AG04450 (cell line): ENCODE data around the gene DIMT1. TPM values are rescaled to one million over a fixed set of nuclear protein-coding genes. Genes with fewer than 3 reads are reported as not detected.

Experiments used
- CTCF ChIA-PET: fragments of 300-600, 350-600 bp; formaldehyde crosslinking; extraction: SDS; loops from one replicate; lab custom pipeline; 2022; ENCODE audit warnings: antibody characterized with exemption, inconsistent platforms; lab: Charles Lee
- POLR2A ChIA-PET: fragments of 350-600 bp; formaldehyde crosslinking; extraction: SDS; loops from one replicate; lab custom pipeline; 2021; ENCODE audit warnings: antibody characterized with exemption, inconsistent platforms; lab: Yijun Ruan, JAX
- DNase-seq: peaks from one replicate; pipeline ENCODE4 v3.0.0-alpha.2; 2011; ENCODE audit warnings: low read depth, low spot score
- H3K27ac ChIP-seq: one replicate; pipeline ENCODE4 v1.5.1; 2012; ENCODE audit warnings: low read depth, low read length, control low read depth
- H3K27me3 ChIP-seq: one replicate; pipeline ENCODE4 v1.6.0; 2012; ENCODE audit warnings: low read length; ENCODE audit not compliant: control insufficient read depth, insufficient read depth
- H3K4me3 ChIP-seq: 2 replicates; pipeline ENCODE4 v1.5.1; 2011; ENCODE audit warnings: mild to moderate bottlenecking, low read depth, low read length, control low read depth
- H3K9me3 ChIP-seq: 2 replicates; pipeline ENCODE4 v1.5.1; 2012; ENCODE audit warnings: low read length; ENCODE audit not compliant: control insufficient read depth, insufficient read depth
- polyA plus RNA-seq: library from polyadenylated mRNA; depleted of rRNA; stranded (reverse); fragments of >200 nt; gene quantifications from 2 replicates; pipeline ENCODE4 v1.2.3, GENCODE V29; 2011
- TF ChIP-seq, protein P1 (sequence below): IDR thresholded peaks from 2 replicates; pipeline ENCODE4 v1.5.1; 2011; ENCODE audit warnings: low read depth, low read length, control low read depth, inconsistent platforms

Gene DIMT1
- polyA plus RNA-seq, 1 experiment = 31.1 TPM

DNA sequence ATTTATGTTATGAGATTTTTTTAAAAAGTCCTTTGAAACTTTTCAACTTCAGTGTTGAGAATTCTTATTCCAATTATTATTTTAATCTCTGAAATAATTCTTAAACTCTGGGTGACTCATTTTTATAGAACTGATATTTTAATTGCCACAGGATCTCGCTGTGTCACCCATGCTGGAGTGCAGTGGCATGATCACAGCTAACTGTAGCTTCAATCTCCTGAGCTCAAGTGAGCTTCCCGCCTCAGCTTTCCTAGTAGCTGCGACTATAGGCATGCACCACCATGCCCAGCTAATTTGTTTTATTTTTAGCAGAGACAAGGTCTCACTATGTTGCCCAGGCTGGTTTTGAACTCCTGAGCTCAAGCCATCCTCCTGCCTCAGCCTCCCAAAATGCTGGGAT is 41.0 kb downstream of the DIMT1 start:
- no peaks in the 10 kb centered on the region for H3K27me3 ChIP-seq
- CTCF ChIA-PET = interaction anchor here (1.3 kb wide), 1 partner anchor 10 kb away, joined by 6 read pairs; no protein-coding TSS in a partner anchor
- POLR2A ChIA-PET = no interaction called here
- no peak overlapping the region for H3K27ac ChIP-seq
- DNase-seq = no peak
- no peaks in the 10 kb centered on the region for H3K9me3 ChIP-seq
- no peak overlapping the region for H3K4me3 ChIP-seq
- TF ChIP-seq, protein P1, sequence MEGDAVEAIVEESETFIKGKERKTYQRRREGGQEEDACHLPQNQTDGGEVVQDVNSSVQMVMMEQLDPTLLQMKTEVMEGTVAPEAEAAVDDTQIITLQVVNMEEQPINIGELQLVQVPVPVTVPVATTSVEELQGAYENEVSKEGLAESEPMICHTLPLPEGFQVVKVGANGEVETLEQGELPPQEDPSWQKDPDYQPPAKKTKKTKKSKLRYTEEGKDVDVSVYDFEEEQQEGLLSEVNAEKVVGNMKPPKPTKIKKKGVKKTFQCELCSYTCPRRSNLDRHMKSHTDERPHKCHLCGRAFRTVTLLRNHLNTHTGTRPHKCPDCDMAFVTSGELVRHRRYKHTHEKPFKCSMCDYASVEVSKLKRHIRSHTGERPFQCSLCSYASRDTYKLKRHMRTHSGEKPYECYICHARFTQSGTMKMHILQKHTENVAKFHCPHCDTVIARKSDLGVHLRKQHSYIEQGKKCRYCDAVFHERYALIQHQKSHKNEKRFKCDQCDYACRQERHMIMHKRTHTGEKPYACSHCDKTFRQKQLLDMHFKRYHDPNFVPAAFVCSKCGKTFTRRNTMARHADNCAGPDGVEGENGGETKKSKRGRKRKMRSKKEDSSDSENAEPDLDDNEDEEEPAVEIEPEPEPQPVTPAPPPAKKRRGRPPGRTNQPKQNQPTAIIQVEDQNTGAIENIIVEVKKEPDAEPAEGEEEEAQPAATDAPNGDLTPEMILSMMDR = no peak

- TF ChIP-seq, protein P1 = peak; percentile 64
- Histone ChIP-seq H3K9me3 (no peaks in the 10 kb centered on the region), H3K27ac (no peak overlapping the region), H3K27me3 (no peaks in the 10 kb centered on the region), H3K4me3 (no peak overlapping the region)
- CTCF ChIA-PET = interaction anchor here (0.5 to 2.4 kb wide), 11 partner anchors 10 to 130 kb away, joined by 3 to 30 read pairs (median 3); partner anchors contain the start of gene KIF2A
- POLR2A ChIA-PET = no interaction called here
- peak; percentile 11 for DNase-seq
These were observed 49.5 kb downstream of the DIMT1 start for GRCh38 chr5:62354028-62354874.

DNA sequence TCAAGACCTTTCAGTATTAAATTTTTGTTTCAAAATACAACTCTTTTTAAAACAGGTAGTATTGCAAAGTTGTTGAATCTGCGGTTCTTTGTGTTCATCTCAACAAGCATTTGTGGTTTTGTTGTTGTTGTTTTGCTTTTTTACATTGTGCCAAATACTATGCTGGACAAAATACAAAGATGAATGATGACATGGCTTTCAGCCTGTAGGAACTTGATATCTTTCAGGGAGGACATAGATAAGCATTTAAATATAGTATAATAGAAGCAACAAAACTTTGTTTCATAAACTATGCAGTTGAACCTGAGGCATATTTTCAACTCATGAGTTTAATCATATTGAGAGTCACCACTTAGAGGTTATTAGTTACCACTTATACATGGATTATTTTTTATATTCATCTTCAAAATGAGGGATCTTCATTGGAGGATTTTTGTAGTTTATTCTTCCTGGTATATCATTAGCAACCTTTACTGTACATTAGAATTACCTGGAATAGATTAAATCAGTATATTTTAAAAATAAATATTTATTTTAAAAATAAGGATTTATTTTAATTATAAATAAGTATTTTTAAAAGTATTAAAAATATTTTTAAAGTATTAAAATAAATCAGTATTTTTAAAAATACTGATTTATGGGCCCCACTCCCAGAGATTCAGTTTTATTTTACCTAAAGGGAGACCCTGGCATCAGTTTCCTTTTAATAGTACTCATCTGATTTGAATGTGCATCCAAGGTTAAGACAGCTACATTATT is 54.8 kb downstream of the DIMT1 start:
- Histone ChIP-seq H3K4me3 (no peak overlapping the region), H3K27ac (no peak overlapping the region), H3K9me3 (no peaks in the 10 kb centered on the region), H3K27me3 (no peaks in the 10 kb centered on the region)
- DNase-seq = no peak
- CTCF ChIA-PET = interaction anchor here (2.9 kb wide), 1 partner anchor 125 kb away, joined by 11 read pairs; no protein-coding TSS in a partner anchor
- TF ChIP-seq, protein P1 = no peak
- POLR2A ChIA-PET = no interaction called here

- CTCF ChIA-PET = no interaction called here
These were observed 55.8 kb downstream of the DIMT1 start for GRCh38 chr5:62347928-62348327.

More at GRCh38 chr5:62347928-62348327, 55.8 kb downstream of the DIMT1 start:
- Histone ChIP-seq H3K27me3 (no peaks in the 10 kb centered on the region), H3K27ac (no peak overlapping the region), H3K4me3 (no peak overlapping the region), H3K9me3 (no peaks in the 10 kb centered on the region)
- POLR2A ChIA-PET = no interaction called here
- TF ChIP-seq, protein P1 = no peak
- DNase-seq = no peak
